GM12878 (cell line): Measurements from ENCODE around the gene DIS3L2. TPM values are rescaled to one million over a fixed set of nuclear protein-coding genes. Genes with fewer than 3 reads are reported as not detected.

Experiments used
- ATAC-seq: fragments of 200-7000 bp; cut with Tn5 transposase; 3 replicates; pipeline ENCODE4 v1.9.1; 2020; ENCODE audit warnings: mild to moderate bottlenecking, moderate library complexity
- BruUV-seq: library from RNA; stranded (reverse); fragments of 400-500 nt; replicated peaks from 2 replicates; lab custom pipeline; 2021; lab: Mats Ljungman, UMichigan
- CTCF ChIA-PET: fragments of 300-600 bp; sonication (Branson Sonifier 250); formaldehyde crosslinking; extraction: SDS; loops from one replicate; lab custom pipeline; 2021; ENCODE audit warnings: inconsistent platforms; lab: Yijun Ruan, JAX
- POLR2A ChIA-PET: fragments of 350-600 bp; formaldehyde crosslinking; extraction: SDS; loops from one replicate; lab custom pipeline; 2021; ENCODE audit warnings: inconsistent platforms; lab: Charles Lee
- RAD21 ChIA-PET: fragments of 300-600 bp; sonication (Branson Sonifier 250); formaldehyde crosslinking; loops from one replicate; lab custom pipeline; 2023; ENCODE audit warnings: antibody characterized with exemption; ENCODE audit not compliant: unreplicated experiment; lab: Charles Lee
- SMC1A ChIA-PET: fragments of 300-600 bp; sonication (Branson Sonifier 250); formaldehyde crosslinking; loops from one replicate; lab custom pipeline; 2023; ENCODE audit not compliant: unreplicated experiment, uncharacterized antibody; lab: Charles Lee
- DNase-seq: peaks from one replicate; pipeline ENCODE4 v3.0.0-alpha.2; 2011; ENCODE audit warnings: low read depth, low spot score
- FAIRE-seq: peaks from 3 replicates; lab custom pipeline; 2011; peaks lifted over from hg19 to GRCh38; lab: Jason Lieb, UNC
- H2AFZ ChIP-seq: 2 replicates; pipeline ENCODE4 v1.6.0; 2011; ENCODE audit warnings: low read depth, low read length, control low read depth; ENCODE audit not compliant: control insufficient read depth
- H3K27ac ChIP-seq: 2 replicates; pipeline ENCODE4 v1.5.1; 2011; ENCODE audit warnings: control low read depth; ENCODE audit not compliant: control insufficient read depth, insufficient read depth
- H3K27me3 ChIP-seq, 2 experiments: replicated peaks in 1 of 2; 2 replicates each; pipeline versions ENCODE4 v1.6.0 to v1.6.1; 2011; ENCODE audit warnings: low read length in 1 of 2; ENCODE audit not compliant: control insufficient read depth in 2 of 2, insufficient read depth in 2 of 2
- H3K36me3 ChIP-seq, 2 experiments: 2 replicates each; pipeline ENCODE4 v1.5.1; 2011; ENCODE audit warnings: low read length in 1 of 2; ENCODE audit not compliant: control insufficient read depth in 2 of 2, insufficient read depth in 2 of 2
- H3K4me1 ChIP-seq: 2 replicates; pipeline ENCODE4 v1.6.1; 2011; ENCODE audit warnings: mild to moderate bottlenecking, low read length, moderate library complexity, mixed read lengths; ENCODE audit not compliant: control insufficient read depth, insufficient read depth
- H3K4me2 ChIP-seq: 2 replicates; pipeline ENCODE4 v1.6.0; 2011; ENCODE audit warnings: control low read depth; ENCODE audit not compliant: control insufficient read depth, insufficient read depth
- H3K4me3 ChIP-seq: fragments of 200-600 bp; sonication (generic); 2 replicates; pipeline ENCODE4 v1.5.1; 2016
- H3K79me2 ChIP-seq: 2 replicates; pipeline ENCODE4 v1.6.0; 2011; ENCODE audit warnings: low read length; ENCODE audit not compliant: control insufficient read depth, insufficient read depth
- H3K9ac ChIP-seq: 2 replicates; pipeline ENCODE4 v1.8.0; 2011; ENCODE audit warnings: low read length, control low read depth, mixed read lengths; ENCODE audit not compliant: control insufficient read depth, insufficient read depth
- H3K9me3 ChIP-seq: replicated peaks from 3 replicates; pipeline ENCODE4 v1.5.1; 2011; ENCODE audit warnings: mild to moderate bottlenecking, low read length; ENCODE audit not compliant: control insufficient read depth, insufficient read depth
- H4K20me1 ChIP-seq: 2 replicates; pipeline ENCODE4 v1.6.0; 2011; ENCODE audit not compliant: control insufficient read depth, insufficient read depth
- POU2F2 ChIP-seq: IDR thresholded peaks from 3 replicates; pipeline ENCODE4 v1.6.1; 2011; ENCODE audit warnings: low read depth, mild to moderate bottlenecking, low read length, borderline replicate concordance
- RAD21 ChIP-seq: IDR thresholded peaks from 2 replicates; pipeline ENCODE4 v1.6.1; 2011; ENCODE audit warnings: mild to moderate bottlenecking, low read depth, low read length, moderate library complexity; ENCODE audit not compliant: insufficient read depth
- WGBS: methylation state at CpG from one replicate; pipeline ENCODE4 v1.1.6; 2016; ENCODE audit warnings: low lambda C conversion rate; ENCODE audit not compliant: insufficient replicate concordance, insufficient coverage; ENCODE audit errors: missing lambda C conversion rate; 5-methylcytosine and 5-hydroxymethylcytosine counted together
- in situ Hi-C: fragments of 300-500 bp; cut with MboI; formaldehyde crosslinking; loops from 9 replicates; pipeline ENCODE4 v1.14.3; 2018; ENCODE audit warnings: mixed read lengths
- intact Hi-C: fragments of 100-400 bp; cut with micrococcal nuclease; formaldehyde crosslinking; loops from one replicate; pipeline ENCODE4 v1.14.2; 2022; ENCODE audit not compliant: unreplicated experiment
- polyA plus RNA-seq, 11 experiments: library from polyadenylated mRNA; depleted of rRNA in 4 of 11; unstranded in 6 of 11; stranded (reverse) in 5 of 11; fragments of >200 nt; fragmentation: Nextera tagmentation in 4 of 11; fragmentation: Illumina TruSeq in 1 of 11; extraction: Ambion mirVana in 4 of 11; extraction: Trizol in 1 of 11; gene quantifications; 1 replicate in 1 of 11; 2 replicates in 10 of 11; pipeline versions ENCODE4 v1.2.1 to v1.2.3, GENCODE V29; 2011 to 2016; ENCODE audit warnings: inconsistent platforms in 2 of 11, missing spikeins in 2 of 11, low read depth in 1 of 11
- total RNA-seq, 4 experiments: library from RNA; depleted of rRNA in 3 of 4; stranded (reverse); fragments of >200 nt in 3 of 4; fragmentation: Illumina TruSeq in 1 of 4; extraction: Trizol in 1 of 4; gene quantifications; 2 replicates each; pipeline versions ENCODE4 v1.2.1 to v1.2.3, GENCODE V29; 2013 to 2021
- TF ChIP-seq, protein P1 (sequence below), 3 experiments: IDR thresholded peaks in 2 of 3; conservative IDR thresholded peaks in 1 of 3; 2 replicates each; pipeline ENCODE4 v1.5.1; 2011; ENCODE audit warnings: low read depth in 3 of 3, low read length in 3 of 3, mild to moderate bottlenecking in 3 of 3, control low read depth in 2 of 3, moderate library complexity in 2 of 3, inconsistent platforms in 1 of 3, mixed read lengths in 1 of 3; ENCODE audit not compliant: control insufficient read depth in 2 of 3, insufficient read depth in 1 of 3; ENCODE audit errors: extremely low read depth in 1 of 3

DIS3L2 gene
- total and polyA plus RNA-seq, 10 of the 15 experiments (the other 5 are each of a cell fraction or from before 2014, with no cell fraction given), result 3.5 to 27.1 (median 16.0) TPM

- in situ Hi-C loops, result loop anchor here (5.0 kb wide), 1 partner anchor 418 kb away; no protein-coding TSS in a partner anchor
- RAD21 ChIA-PET, result interaction anchor here (1.5 kb wide), 1 partner anchor 400 kb away, joined by 3 read pairs; no protein-coding TSS in a partner anchor
- POLR2A ChIA-PET, result interaction anchor here (0.5 kb wide), 1 partner anchor 41 kb away, joined by 3 read pairs; no protein-coding TSS in a partner anchor
- WGBS, result 61% methylated on average over 21 of the region's 24 CpGs
- Histone ChIP-seq H3K4me1 (peaks cover 10% of the 10 kb centered on the region), H4K20me1 (no peaks in the 10 kb centered on the region), H3K27me3 (no peaks in the 10 kb centered on the region), H3K9ac (no peak overlapping the region), H3K36me3 (no peaks in the 10 kb centered on the region), H3K79me2 (no peaks in the 10 kb centered on the region), H3K4me2 (no peak overlapping the region), H3K9me3 (no peaks in the 10 kb centered on the region), H2AFZ (no peak overlapping the region), H3K4me3 (no peak overlapping the region), H3K27ac (no peak overlapping the region)
- intact Hi-C loops, result loop anchor here (10.0 kb wide), 1 partner anchor 181 kb away; no protein-coding TSS in a partner anchor
- TF ChIP-seq, protein P1, sequence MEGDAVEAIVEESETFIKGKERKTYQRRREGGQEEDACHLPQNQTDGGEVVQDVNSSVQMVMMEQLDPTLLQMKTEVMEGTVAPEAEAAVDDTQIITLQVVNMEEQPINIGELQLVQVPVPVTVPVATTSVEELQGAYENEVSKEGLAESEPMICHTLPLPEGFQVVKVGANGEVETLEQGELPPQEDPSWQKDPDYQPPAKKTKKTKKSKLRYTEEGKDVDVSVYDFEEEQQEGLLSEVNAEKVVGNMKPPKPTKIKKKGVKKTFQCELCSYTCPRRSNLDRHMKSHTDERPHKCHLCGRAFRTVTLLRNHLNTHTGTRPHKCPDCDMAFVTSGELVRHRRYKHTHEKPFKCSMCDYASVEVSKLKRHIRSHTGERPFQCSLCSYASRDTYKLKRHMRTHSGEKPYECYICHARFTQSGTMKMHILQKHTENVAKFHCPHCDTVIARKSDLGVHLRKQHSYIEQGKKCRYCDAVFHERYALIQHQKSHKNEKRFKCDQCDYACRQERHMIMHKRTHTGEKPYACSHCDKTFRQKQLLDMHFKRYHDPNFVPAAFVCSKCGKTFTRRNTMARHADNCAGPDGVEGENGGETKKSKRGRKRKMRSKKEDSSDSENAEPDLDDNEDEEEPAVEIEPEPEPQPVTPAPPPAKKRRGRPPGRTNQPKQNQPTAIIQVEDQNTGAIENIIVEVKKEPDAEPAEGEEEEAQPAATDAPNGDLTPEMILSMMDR (IDR thresholded peaks at IDR 0.05 in 2 of 3, conservative IDR thresholded peaks at IDR 0.05 in 1 of 3; ENCODE audit: control insufficient read depth in 2 of 3, extremely low read depth in 1 of 3, insufficient read depth in 1 of 3, low read depth in 3 of 3, low read length in 3 of 3), result peak in 2 of 3 experiments; percentile 12 to 43; a peak in 2 of 6 replicates
- TF ChIP-seq RAD21, result peak; percentile 24; the same call in 1 of the 2 replicates
- no peak for TF ChIP-seq POU2F2
- DNase-seq (no peak), ATAC-seq (peak; percentile 75), FAIRE-seq (no peak)
- CTCF ChIA-PET, result interaction anchor here (0.6 to 4.7 kb wide), 18 partner anchors 10 to 428 kb away, joined by 3 to 33 read pairs (median 4); no protein-coding TSS in a partner anchor
- SMC1A ChIA-PET, result interaction anchor here (0.5 to 2.0 kb wide), 4 partner anchors 49 to 810 kb away, joined by 3 to 4 read pairs (median 4); no protein-coding TSS in a partner anchor
- BruUV-seq, result no TSS peak
Observed at GRCh38 chr2:232325324-232326273, 364.1 kb downstream of the DIS3L2 start.
